ENCODE measurements around the gene PDS5B.

DNA sequence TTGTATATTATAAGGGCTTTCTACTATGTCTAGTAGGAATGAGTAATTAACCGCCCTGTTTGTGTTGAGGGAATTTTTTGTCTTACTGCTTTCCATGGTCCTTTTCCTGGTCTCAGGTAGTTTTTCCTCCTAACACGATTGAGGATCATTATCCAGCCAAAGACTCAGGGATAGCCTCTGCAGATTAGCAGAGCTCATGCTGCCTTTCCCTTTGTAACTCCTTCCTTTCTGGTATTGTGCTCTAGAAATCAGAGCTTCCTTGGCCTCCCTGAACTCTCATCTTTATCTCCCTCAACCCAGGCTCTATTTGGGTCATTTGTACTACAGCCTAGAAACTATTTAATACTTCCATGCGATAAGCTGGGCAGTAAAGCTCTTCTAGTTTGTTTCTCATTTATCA, 142.1 kb downstream of the PDS5B start:
- TF ChIP-seq CTCF (IDR thresholded peaks at IDR 0.05) (no peak), EP300 (IDR thresholded peaks at IDR 0.05) (no peak)

Data from gastroesophageal sphincter (tissue), 3 donors.